GM19455 (cell line): Measurements from ENCODE around the gene RSRC1.
A peak's percentile ranks its signal among the peaks of the same experiment; 100 is the strongest.
"Not testable (repeated sequence)": the region's sequence is repeated elsewhere in the genome, so short reads cannot be mapped to it uniquely, and the experiment has no call there.

Experiments
- ATAC-seq: cut with Tn5 transposase; IDR thresholded peaks from one replicate; pipeline ENCODE4 v1.9.1; 2021; ENCODE audit not compliant: unreplicated experiment

RSRC1 gene

GRCh38 chr3:158516729-158517128 is 406.8 kb downstream of the RSRC1 start:
- not testable (repeated sequence) for ATAC-seq

DNA sequence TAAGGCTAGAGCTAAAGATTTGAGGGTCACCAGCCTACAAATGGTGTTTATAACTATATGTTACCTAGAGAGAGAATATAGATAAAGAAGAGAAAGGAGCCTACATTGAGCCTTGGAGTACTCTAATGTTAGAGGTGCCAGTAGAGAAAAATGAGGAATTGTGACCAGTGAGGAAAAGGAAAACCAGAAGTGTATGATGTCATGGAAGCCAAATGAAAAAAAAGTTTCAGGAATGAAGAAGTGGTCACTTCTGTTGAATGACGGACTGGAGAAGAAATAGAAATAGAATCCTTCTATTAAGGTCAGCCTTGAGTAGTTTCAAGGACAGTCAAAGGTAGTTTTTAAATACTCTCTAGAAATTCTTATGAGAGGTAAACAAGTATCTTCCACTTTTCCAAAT is 409.9 kb downstream of the RSRC1 start:
- ATAC-seq, result no peak

DNA sequence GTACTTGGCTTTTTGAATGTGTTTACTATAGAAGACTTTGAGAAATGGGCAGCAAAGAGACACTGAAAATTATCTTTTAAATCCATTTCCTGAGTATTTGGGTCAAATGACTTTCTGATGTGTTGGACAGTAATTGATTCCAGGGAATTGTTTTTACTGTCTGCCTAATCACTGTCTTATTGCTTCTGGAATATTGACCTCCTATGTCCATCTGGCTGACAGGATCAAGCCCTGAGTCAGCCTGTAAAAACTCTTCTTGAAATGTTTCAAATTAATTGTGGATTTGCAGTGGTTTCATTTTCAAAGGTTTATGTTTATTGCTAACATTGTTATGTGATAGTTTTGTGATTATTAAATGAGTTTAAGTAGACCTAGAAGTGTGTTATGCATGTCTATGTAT is 410.5 kb downstream of the RSRC1 start:
- ATAC-seq, result no peak

DNA sequence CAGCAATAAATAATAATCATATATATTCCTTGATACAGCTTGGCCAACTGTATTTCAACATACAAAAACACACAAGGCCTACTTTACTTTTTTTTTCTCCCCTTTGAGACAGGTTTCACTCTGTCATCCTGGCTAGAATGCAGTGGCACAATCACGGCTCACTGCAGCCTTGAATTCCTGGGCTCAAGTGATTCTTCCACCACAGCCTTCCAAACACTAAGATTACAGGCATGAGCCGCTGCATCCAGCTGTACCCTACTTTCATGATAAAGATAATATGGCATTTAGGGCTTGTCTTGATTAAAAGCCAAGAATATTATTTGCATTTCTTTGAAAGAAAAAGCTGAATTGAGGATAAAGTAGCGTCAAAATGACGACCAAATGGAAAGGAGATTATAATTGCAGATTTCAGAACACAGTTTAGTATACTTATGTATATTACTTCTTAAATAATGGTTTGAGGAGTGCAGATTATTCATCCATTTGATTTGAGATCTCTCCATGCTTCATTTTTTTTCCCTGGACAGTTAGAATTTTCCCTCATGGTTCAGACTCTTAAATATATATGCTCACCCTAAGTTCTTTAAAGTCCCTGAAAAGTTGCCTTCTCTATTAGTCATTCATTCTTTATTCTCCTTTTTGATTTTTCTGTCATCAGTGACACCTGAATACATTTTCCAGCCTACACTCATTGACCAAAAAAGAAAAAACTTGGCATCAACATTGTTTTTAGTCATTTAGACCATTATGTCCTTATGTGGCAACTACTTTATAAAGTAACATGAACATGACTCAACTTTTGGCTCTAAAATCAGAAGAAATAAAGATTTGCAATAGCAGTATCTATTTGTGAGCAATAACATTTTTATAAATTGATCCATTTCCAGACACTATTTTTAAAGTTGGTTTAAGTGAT is 412.6 kb downstream of the RSRC1 start:
- no peak for ATAC-seq

DNA sequence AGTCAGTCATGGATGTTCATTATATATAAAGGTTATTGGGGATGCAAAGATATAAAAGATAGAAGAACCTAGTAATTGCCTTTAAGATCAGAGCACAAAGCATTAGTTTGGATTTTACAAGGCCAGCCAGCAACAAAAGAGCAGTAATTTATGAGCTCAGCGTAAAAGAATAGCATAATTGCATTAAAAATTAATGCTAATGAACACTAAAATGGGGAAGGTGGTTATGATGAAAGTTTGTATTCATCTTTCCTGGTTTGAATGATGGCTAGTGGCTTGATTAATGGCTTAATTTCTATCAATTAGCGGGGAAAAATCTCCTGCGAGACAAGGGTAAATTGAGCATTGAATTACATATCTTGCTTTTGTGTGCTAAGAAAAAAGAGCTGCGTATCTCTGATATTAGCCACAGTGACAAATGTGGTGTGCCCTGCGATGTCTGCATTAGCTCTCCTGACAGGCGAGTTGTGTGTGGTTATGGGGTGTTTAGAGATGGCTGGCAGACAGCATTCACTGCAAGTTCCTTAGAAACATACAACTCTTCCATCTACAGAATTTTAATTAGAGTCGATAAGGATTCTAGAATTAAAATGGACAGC is 418.3 kb downstream of the RSRC1 start:
- ATAC-seq, result no peak

GRCh38 chr3:158531334-158531733 is 421.4 kb downstream of the RSRC1 start:
- ATAC-seq, result no peak

DNA sequence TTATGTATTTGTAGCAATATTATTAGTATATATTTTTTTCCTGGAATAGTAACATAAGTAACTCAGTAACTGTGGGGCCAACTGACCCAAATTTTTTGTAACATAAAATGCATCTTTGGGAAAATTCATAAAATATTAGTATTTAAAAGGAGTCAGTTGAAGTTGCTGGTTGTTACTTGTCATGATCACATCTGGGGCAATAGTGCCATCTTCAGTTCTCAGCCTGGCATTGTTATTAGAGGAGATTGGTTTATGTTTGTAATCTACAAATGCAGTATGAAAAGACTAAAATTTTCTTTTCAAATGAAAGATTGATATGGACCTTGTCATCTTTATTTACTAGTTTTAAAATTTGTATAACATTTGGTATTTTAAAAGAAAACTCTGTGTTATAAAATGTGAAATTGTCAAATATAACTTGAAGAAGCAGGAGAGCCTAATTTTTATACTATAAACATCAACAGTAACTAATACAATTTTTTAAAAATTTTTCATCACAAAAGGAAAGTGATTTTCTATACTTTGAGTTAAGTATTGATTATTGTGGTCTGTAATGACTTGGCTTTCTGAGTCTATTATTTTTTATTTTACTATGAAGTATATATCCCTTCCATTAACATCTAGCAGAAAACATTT is 422.3 kb downstream of the RSRC1 start:
- ATAC-seq, result no peak

GRCh38 chr3:158535918-158536317 is 426.0 kb downstream of the RSRC1 start:
- ATAC-seq, result no peak

GRCh38 chr3:158539414-158540014 is 429.6 kb downstream of the RSRC1 start:
- ATAC-seq, result no peak

- no peak for ATAC-seq
These were observed 430.2 kb downstream of the RSRC1 start for GRCh38 chr3:158540066-158540465.

DNA sequence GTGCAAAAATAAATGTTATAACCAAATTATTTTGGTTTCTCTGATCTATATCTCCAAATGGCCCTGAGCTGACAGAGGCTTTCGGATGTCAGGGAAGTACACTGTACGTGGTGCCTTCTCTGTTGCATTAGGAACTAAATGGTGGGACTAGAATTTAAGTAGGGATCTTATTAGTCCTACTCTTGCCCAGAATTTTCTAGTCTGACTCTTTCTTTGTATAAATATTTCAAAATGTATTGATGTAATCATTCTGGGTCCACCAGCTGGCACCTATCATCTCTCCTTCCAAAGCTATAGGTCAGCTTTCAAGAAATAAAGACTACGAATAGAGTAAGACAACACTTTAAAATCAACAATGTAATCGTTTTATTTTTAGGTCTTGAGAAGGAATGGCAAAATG is 438.8 kb downstream of the RSRC1 start:
- ATAC-seq, result no peak

DNA sequence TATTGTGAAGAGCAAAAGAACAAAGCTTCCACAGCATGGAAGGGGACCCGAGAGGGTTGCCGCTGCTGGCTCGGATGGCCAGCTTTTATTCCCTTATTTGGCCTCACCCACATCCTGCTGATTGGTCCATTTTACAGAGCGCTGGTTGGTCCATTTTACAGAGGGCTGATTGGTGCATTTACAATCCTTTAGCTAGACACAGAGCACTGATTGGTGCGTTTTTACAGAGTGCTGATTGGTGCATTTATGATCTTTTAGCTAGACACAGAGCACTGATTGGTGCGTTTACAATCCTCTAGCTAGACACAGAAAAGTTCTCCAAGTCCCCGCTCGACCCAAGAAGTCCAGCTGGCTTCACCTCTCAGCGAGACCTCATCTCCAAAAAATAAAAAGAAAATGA is 440.0 kb downstream of the RSRC1 start:
- not testable (repeated sequence) for ATAC-seq

GRCh38 chr3:158552124-158552523 is 442.2 kb downstream of the RSRC1 start:
- ATAC-seq, result no peak

DNA sequence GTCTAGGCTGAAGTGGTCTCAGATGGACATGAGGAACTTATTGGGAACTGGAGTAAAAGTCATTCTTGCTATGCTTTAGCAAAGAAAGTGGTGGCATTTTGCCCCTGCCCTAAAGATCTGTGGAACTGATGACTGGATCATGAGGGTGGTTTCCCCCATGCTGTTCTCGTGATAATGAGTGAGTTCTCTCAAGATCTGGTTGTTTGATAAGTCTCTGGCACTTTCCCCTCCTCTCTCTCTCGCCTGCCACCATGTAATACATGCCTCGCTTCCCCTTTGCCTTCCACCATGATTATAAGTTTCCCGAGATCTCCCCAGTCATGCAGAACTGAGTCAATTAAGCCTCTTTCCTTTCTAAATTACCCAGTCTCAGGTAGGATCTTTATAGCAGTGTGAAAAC is 449.6 kb downstream of the RSRC1 start:
- ATAC-seq, result no peak

- no peak for ATAC-seq
These were observed 451.1 kb downstream of the RSRC1 start for GRCh38 chr3:158560979-158561378.

DNA sequence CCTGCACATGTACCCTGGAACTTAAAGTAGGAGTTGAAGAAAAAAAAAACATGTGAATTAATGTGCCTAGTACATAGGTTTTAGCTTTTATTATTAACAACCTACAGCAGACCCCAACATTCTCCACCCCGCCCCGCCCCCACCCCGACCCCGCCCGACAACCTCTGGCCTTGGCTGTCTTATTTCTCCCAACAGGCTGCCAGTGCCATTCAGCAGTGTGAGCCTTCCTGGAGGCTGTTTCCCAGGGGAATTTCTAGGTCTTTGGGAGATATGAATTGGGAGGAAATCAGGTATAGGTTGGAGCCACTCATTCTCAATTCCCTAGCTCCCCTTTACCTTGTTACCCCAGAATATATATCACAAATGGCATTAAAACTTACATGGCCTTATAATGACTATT is 452.8 kb downstream of the RSRC1 start:
- no peak for ATAC-seq

- ATAC-seq, result no peak
These were observed 453.2 kb downstream of the RSRC1 start for GRCh38 chr3:158563076-158563475.

DNA sequence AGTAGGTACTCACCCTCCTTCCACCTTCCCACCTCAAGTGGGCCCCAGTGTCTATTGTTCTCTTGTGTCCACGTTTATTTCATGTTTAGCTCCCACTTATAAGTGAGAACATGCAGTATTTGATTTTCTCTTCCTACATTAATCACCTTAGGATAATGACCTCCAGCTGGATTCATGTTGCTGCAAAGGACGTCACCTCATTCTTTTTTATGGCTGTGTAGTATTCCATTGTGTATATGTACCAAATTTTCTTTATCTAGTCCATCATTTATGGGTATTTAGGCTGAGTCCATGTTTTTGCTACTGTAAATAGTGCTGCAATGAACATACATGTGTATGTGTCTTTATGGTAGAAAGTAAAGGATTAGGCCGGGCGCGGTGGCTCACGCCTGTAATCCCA is 455.2 kb downstream of the RSRC1 start:
- ATAC-seq, result no peak

GRCh38 chr3:158568784-158569183 is 458.9 kb downstream of the RSRC1 start:
- ATAC-seq, result no peak

DNA sequence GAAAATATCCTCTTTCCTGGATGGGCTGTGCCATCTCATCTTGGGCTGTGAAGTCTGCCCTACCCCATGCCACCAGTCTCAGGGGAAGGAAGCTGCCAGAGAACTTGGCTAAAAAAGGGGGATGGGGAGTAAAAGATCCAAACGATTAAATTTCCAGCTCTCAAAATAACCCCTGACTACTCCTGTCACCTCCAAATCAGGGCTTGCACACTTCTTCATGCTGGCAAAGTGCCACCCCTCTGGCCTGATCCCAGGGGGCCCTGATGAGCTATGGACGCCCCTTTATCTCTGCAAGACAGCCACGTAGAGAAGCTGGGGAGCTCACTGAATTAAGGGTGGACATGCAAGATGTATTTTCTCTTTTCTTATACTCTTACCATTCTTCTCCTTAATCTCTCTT is 459.9 kb downstream of the RSRC1 start:
- ATAC-seq, result no peak

GRCh38 chr3:158570999-158571702 is 461.3 kb downstream of the RSRC1 start, which contains the start of gene MLF1:
MLF1 (plus strand) TSS chr3:158571194; CDS start chr3:158571301, 107 bp downstream.
- ATAC-seq, result peak; percentile 92
